T-cell (primary cell): Measurements from ENCODE around the gene PARL. TPM values are rescaled to one million over a fixed set of nuclear protein-coding genes. Genes with fewer than 3 reads are reported as not detected.

ENCODE experiments used
- ATAC-seq, 4 experiments: fragments of 200-7000 bp in 3 of 4; fragments of 150-1000 bp in 1 of 4; cut with Tn5 transposase; replicated peaks in 1 of 4; 1 replicate in 3 of 4; 2 replicates in 1 of 4; pipeline ENCODE4 v1.10.0; 2021; ENCODE audit warnings: moderate library complexity in 3 of 4, mild to moderate bottlenecking in 2 of 4, moderate number of reproducible peaks in 1 of 4
- CTCF ChIA-PET, 2 donors: fragments of 300-600 bp; sonication (Branson Sonifier 250); formaldehyde crosslinking; loops; one replicate each; lab custom pipeline; 2022; ENCODE audit warnings: antibody characterized with exemption in 2 of 2; lab: Charles Lee
- POLR2A ChIA-PET, 2 donors: fragments of 300-600 bp; sonication (Branson Sonifier 250); formaldehyde crosslinking; loops; one replicate each; lab custom pipeline; 2022; ENCODE audit warnings: antibody characterized with exemption in 2 of 2; lab: Charles Lee
- DNase-seq, 35 experiments: peaks; one replicate each; pipeline versions ENCODE4 v3.0.0 to v3.0.0-alpha.2; 2013 to 2023
- H3K27ac ChIP-seq: one replicate; pipeline ENCODE4 v1.5.1; 2013; ENCODE audit warnings: low read length
- H3K27me3 ChIP-seq, 2 experiments: replicated peaks in 1 of 2; 1 replicate in 1 of 2; 2 replicates in 1 of 2; pipeline versions ENCODE4 v1.6.1 to v1.7.0; 2013; ENCODE audit warnings: low read length in 1 of 2, mixed read lengths in 1 of 2; ENCODE audit not compliant: control insufficient read depth in 2 of 2, insufficient read depth in 2 of 2; ENCODE audit errors: extremely low read depth in 1 of 2
- H3K36me3 ChIP-seq, 2 donors: 1 replicate in 1 of 2; 2 replicates in 1 of 2; pipeline versions ENCODE4 v1.6.1 to v1.7.0; 2013; ENCODE audit warnings: low read length in 1 of 2; ENCODE audit not compliant: control insufficient read depth in 2 of 2, insufficient read depth in 1 of 2; ENCODE audit errors: extremely low read depth in 1 of 2
- H3K4me1 ChIP-seq, 2 experiments: 1 replicate in 1 of 2; 2 replicates in 1 of 2; pipeline versions ENCODE4 v1.6.1 to v1.7.0; 2013; ENCODE audit warnings: low read length in 2 of 2, mixed read lengths in 1 of 2; ENCODE audit not compliant: insufficient read depth in 2 of 2, control insufficient read depth in 1 of 2; ENCODE audit errors: extremely low read depth in 1 of 2
- H3K4me3 ChIP-seq, 2 donors: 1 replicate in 1 of 2; 2 replicates in 1 of 2; pipeline versions ENCODE4 v1.5.1 to v1.7.0; 2013; ENCODE audit warnings: mild to moderate bottlenecking in 2 of 2, low read length in 1 of 2, moderate library complexity in 1 of 2; ENCODE audit not compliant: control insufficient read depth in 1 of 2; ENCODE audit errors: extremely low read depth in 1 of 2
- H3K9me3 ChIP-seq: 2 replicates; pipeline ENCODE4 v1.7.0; 2013
- H3K27ac Mint-ChIP-seq, 2 donors: one replicate each; pipeline ENCODE4 v1.8.0; 2020 to 2021; ENCODE audit warnings: mild to moderate bottlenecking in 2 of 2, mixed read lengths in 2 of 2
- H3K27me3 Mint-ChIP-seq, 2 donors: one replicate each; pipeline ENCODE4 v1.8.0; 2021 to 2022; ENCODE audit warnings: mixed read lengths in 2 of 2
- H3K36me3 Mint-ChIP-seq: one replicate; pipeline ENCODE4 v1.8.0; 2021; ENCODE audit warnings: mixed read lengths
- H3K4me1 Mint-ChIP-seq, 3 donors: one replicate each; pipeline ENCODE4 v1.8.0; 2020 to 2022; ENCODE audit warnings: mixed read lengths in 3 of 3, mild to moderate bottlenecking in 1 of 3
- H3K4me3 Mint-ChIP-seq, 3 donors: one replicate each; pipeline ENCODE4 v1.8.0; 2020 to 2022; ENCODE audit warnings: mild to moderate bottlenecking in 3 of 3, mixed read lengths in 3 of 3, moderate library complexity in 3 of 3
- H3K9me3 Mint-ChIP-seq, 3 donors: one replicate each; pipeline ENCODE4 v1.8.0; 2020 to 2022; ENCODE audit warnings: mixed read lengths in 3 of 3
- WGBS: methylation state at CpG from one replicate; pipeline ENCODE4 v1.1.5; 2013; ENCODE audit warnings: missing lambda C conversion rate; ENCODE audit not compliant: insufficient coverage; 5-methylcytosine and 5-hydroxymethylcytosine counted together
- total RNA-seq, 35 experiments: library from RNA in 6 of 35; stranded (reverse) in 6 of 35; fragments of 120-200 nt in 1 of 35; gene quantifications; one replicate each; pipeline versions ENCODE4 v1.2.1 to v1.2.4 and lab custom pipeline; 2013 to 2026

Gene PARL
- total RNA-seq, 5 donors from 2014 or later (not counting 1 experiment from before 2014, with no cell fraction given) = 38.8 to 46.2 (median 41.3) TPM

- ATAC-seq (peak in 3 of 4 experiments; percentile 24 to 44 (median 36)), DNase-seq (peak in 1 of 35 experiments; percentile 11)
- H3K4me1 ChIP-seq = peaks cover 0 to 20% of the 10 kb centered on the region in 2 experiments
- peaks cover 13% of the 10 kb centered on the region for H3K36me3 Mint-ChIP-seq
- H3K4me1 Mint-ChIP-seq = peaks cover 6 to 19% (median 16%) of the 10 kb centered on the region in 3 donors
- H3K27ac ChIP-seq = peak overlapping the region; percentile 16
- WGBS = 73% methylated on average over 9 of the region's 12 CpGs
- H3K4me3 Mint-ChIP-seq = peak overlapping the region; percentile 43 to 67 (median 45)
- ChIA-PET POLR2A (interaction anchor here in 1 of 2 donors (0.6 kb wide), 1 partner anchor 21 kb away, joined by 5 read pairs; no protein-coding TSS in a partner anchor), CTCF (interaction anchor here (0.8 to 1.0 kb wide), 2 partner anchors 10 to 11 kb away, joined by 3 to 4 read pairs; no protein-coding TSS in a partner anchor)
- H3K36me3 ChIP-seq = peaks cover 5 to 8% of the 10 kb centered on the region in 2 donors
- no peak overlapping the region for H3K4me3 ChIP-seq
- H3K27me3 Mint-ChIP-seq = no peaks in the 10 kb centered on the region
- H3K9me3 Mint-ChIP-seq = no peaks in the 10 kb centered on the region
- H3K27me3 ChIP-seq = no peaks in the 10 kb centered on the region
- H3K27ac Mint-ChIP-seq = peak overlapping the region; percentile 71 to 90
- H3K9me3 ChIP-seq = no peaks in the 10 kb centered on the region
These were observed 68.7 kb downstream of the PARL start for GRCh38 chr3:183815951-183816475.

- Mint-ChIP-seq H3K4me3 (peak overlapping the region; percentile 43 to 67 (median 45)), H3K27me3 (no peaks in the 10 kb centered on the region), H3K4me1 (peaks cover 6 to 19% (median 16%) of the 10 kb centered on the region in 3 donors), H3K36me3 (peaks cover 13% of the 10 kb centered on the region), H3K9me3 (no peaks in the 10 kb centered on the region), H3K27ac (peak overlapping the region; percentile 71 to 90)
- 0% methylated on average over 1 of the region's 9 CpGs for WGBS
- CTCF ChIA-PET = interaction anchor here (0.5 to 1.0 kb wide), 3 partner anchors 10 to 131 kb away, joined by 3 to 5 read pairs (median 4); no protein-coding TSS in a partner anchor
- DNase-seq (peak in 16 of 35 experiments; percentile 6 to 51 (median 16)), ATAC-seq (peak; percentile 65 to 83 (median 72))
- POLR2A ChIA-PET = interaction anchor here (0.6 to 0.7 kb wide), 2 partner anchors 27 to 28 kb away, joined by 3 to 4 read pairs; no protein-coding TSS in a partner anchor
- Histone ChIP-seq H3K27ac (peak overlapping the region; percentile 16), H3K4me1 (peaks cover 0 to 20% of the 10 kb centered on the region in 2 experiments), H3K27me3 (no peaks in the 10 kb centered on the region), H3K9me3 (no peaks in the 10 kb centered on the region), H3K4me3 (no peak overlapping the region), H3K36me3 (peaks cover 10 to 13% of the 10 kb centered on the region in 2 donors)
These were observed 69.1 kb downstream of the PARL start for GRCh38 chr3:183815563-183815940.

GRCh38 chr3:183814240-183814639 is 70.4 kb downstream of the PARL start:
- Mint-ChIP-seq H3K4me1 (peaks cover 6 to 19% (median 16%) of the 10 kb centered on the region in 3 donors), H3K27ac (peak overlapping the region; percentile 77 to 90), H3K4me3 (no peak overlapping the region), H3K36me3 (peaks cover 20% of the 10 kb centered on the region), H3K27me3 (no peaks in the 10 kb centered on the region), H3K9me3 (no peaks in the 10 kb centered on the region)
- H3K4me1 ChIP-seq = peaks cover 0 to 20% of the 10 kb centered on the region in 2 experiments
- no peak for DNase-seq
- H3K27ac ChIP-seq = no peak overlapping the region
- no peak for ATAC-seq
- no peaks in the 10 kb centered on the region for H3K9me3 ChIP-seq
- H3K36me3 ChIP-seq = peaks cover 13 to 25% of the 10 kb centered on the region in 2 donors
- POLR2A ChIA-PET = interaction anchor here in 1 of 2 donors (0.6 kb wide), 1 partner anchor 18 kb away, joined by 3 read pairs; no protein-coding TSS in a partner anchor
- H3K27me3 ChIP-seq = no peaks in the 10 kb centered on the region
- no peak overlapping the region for H3K4me3 ChIP-seq
- whole genome bisulfite sequencing = no CpG with 5 or more reads among the region's 1 CpG
- CTCF ChIA-PET = no interaction called here

GRCh38 chr3:183812761-183813445 is 71.8 kb downstream of the PARL start:
- peak overlapping the region; percentile 47 to 69 for H3K27ac Mint-ChIP-seq
- H3K36me3 Mint-ChIP-seq = peaks cover 27% of the 10 kb centered on the region
- H3K4me1 Mint-ChIP-seq = peaks cover 6 to 19% (median 16%) of the 10 kb centered on the region in 3 donors
- DNase-seq (no peak), ATAC-seq (no peak)
- ChIA-PET CTCF (no interaction called here), POLR2A (no interaction called here)
- H3K27me3 Mint-ChIP-seq = no peaks in the 10 kb centered on the region
- no peaks in the 10 kb centered on the region for H3K27me3 ChIP-seq
- H3K36me3 ChIP-seq = peaks cover 20 to 36% of the 10 kb centered on the region in 2 donors
- H3K4me1 ChIP-seq = peaks cover 0 to 20% of the 10 kb centered on the region in 2 experiments
- WGBS = 92% methylated on average over 5 of the region's 8 CpGs
- H3K4me3 Mint-ChIP-seq = no peak overlapping the region
- no peaks in the 10 kb centered on the region for H3K9me3 Mint-ChIP-seq
- H3K4me3 ChIP-seq = no peak overlapping the region
- no peak overlapping the region for H3K27ac ChIP-seq
- H3K9me3 ChIP-seq = no peaks in the 10 kb centered on the region

- no peaks in the 10 kb centered on the region for H3K9me3 ChIP-seq
- no peaks in the 10 kb centered on the region for H3K27me3 ChIP-seq
- peaks cover 0 to 17% of the 10 kb centered on the region in 2 experiments for H3K4me1 ChIP-seq
- ATAC-seq (no peak), DNase-seq (no peak)
- H3K4me3 Mint-ChIP-seq = no peak overlapping the region
- H3K36me3 ChIP-seq = peaks cover 24 to 43% of the 10 kb centered on the region in 2 donors
- CTCF ChIA-PET = no interaction called here
- H3K4me1 Mint-ChIP-seq = peaks cover 6 to 19% (median 16%) of the 10 kb centered on the region in 3 donors
- WGBS = 94% methylated on average over 9 of the region's 11 CpGs
- no peaks in the 10 kb centered on the region for H3K9me3 Mint-ChIP-seq
- POLR2A ChIA-PET = interaction anchor here in 1 of 2 donors (0.5 kb wide), 1 partner anchor 1135 kb away, joined by 4 read pairs; no protein-coding TSS in a partner anchor
- H3K4me3 ChIP-seq = no peak overlapping the region
- peaks cover 38% of the 10 kb centered on the region for H3K36me3 Mint-ChIP-seq
- H3K27ac Mint-ChIP-seq = no peak overlapping the region
- H3K27me3 Mint-ChIP-seq = no peaks in the 10 kb centered on the region
- no peak overlapping the region for H3K27ac ChIP-seq
These were observed 73.0 kb downstream of the PARL start for GRCh38 chr3:183811638-183812037.
